H9 (cell line): ENCODE data around the gene HEATR9. TPM values are rescaled to one million over a fixed set of nuclear protein-coding genes. Genes with fewer than 3 reads are reported as not detected.

Experiments
- DNase-seq: peaks from one replicate; pipeline ENCODE4 v3.0.0-alpha.2; 2017
- H2AFZ ChIP-seq: one replicate; pipeline ENCODE4 v1.6.1; 2013; ENCODE audit warnings: mild to moderate bottlenecking, low read length, control low read depth, moderate library complexity
- H2AK5ac ChIP-seq: 2 replicates; pipeline ENCODE4 v1.6.1; 2013; ENCODE audit warnings: low read length, control low read depth, mixed read lengths; ENCODE audit not compliant: insufficient read length
- H2BK120ac ChIP-seq: one replicate; pipeline ENCODE4 v1.6.1; 2013; ENCODE audit warnings: low read depth, mild to moderate bottlenecking, low read length, control low read depth, inconsistent platforms; ENCODE audit not compliant: poor library complexity, severe bottlenecking
- H2BK12ac ChIP-seq: 2 replicates; pipeline ENCODE4 v1.6.1; 2013; ENCODE audit warnings: low read length, control low read depth, mixed read lengths, low read depth; ENCODE audit not compliant: insufficient read length
- H2BK15ac ChIP-seq: 2 replicates; pipeline ENCODE4 v1.6.1; 2013; ENCODE audit warnings: low read depth, low read length, control low read depth
- H2BK20ac ChIP-seq: one replicate; pipeline ENCODE4 v1.6.1; 2013; ENCODE audit warnings: low read depth, mild to moderate bottlenecking, low read length, control low read depth, inconsistent platforms; ENCODE audit not compliant: poor library complexity, severe bottlenecking
- H2BK5ac ChIP-seq: 2 replicates; pipeline ENCODE4 v1.6.1; 2013; ENCODE audit warnings: low read length, control low read depth, mixed read lengths; ENCODE audit not compliant: insufficient read length
- H3K14ac ChIP-seq: 2 replicates; pipeline ENCODE4 v1.6.1; 2013; ENCODE audit warnings: low read length, control low read depth; ENCODE audit not compliant: insufficient read depth
- H3K18ac ChIP-seq: 2 replicates; pipeline ENCODE4 v1.6.1; 2013; ENCODE audit warnings: low read depth, mild to moderate bottlenecking, mixed read lengths, low read length, control low read depth; ENCODE audit not compliant: insufficient read length
- H3K23ac ChIP-seq: 2 replicates; pipeline ENCODE4 v1.6.1; 2013; ENCODE audit warnings: low read length, control low read depth, mixed read lengths, low read depth; ENCODE audit not compliant: insufficient read length
- H3K23me2 ChIP-seq: 2 replicates; pipeline ENCODE4 v1.6.1; 2013; ENCODE audit warnings: low read depth, mild to moderate bottlenecking, mixed read lengths, low read length, control low read depth; ENCODE audit not compliant: insufficient read length, poor library complexity, severe bottlenecking
- H3K27ac ChIP-seq: 2 replicates; pipeline ENCODE4 v1.5.1; 2013; ENCODE audit warnings: low read length, control low read depth, mixed read lengths, low read depth; ENCODE audit not compliant: insufficient read length
- H3K27me3 ChIP-seq: 2 replicates; pipeline ENCODE4 v1.6.1; 2013; ENCODE audit warnings: low read length, control low read depth, inconsistent platforms; ENCODE audit not compliant: insufficient read depth
- H3K4ac ChIP-seq: 2 replicates; pipeline ENCODE4 v1.6.1; 2013; ENCODE audit warnings: low read depth, mild to moderate bottlenecking, control low read depth, inconsistent platforms, low read length, moderate library complexity
- H3K4me1 ChIP-seq: 2 replicates; pipeline ENCODE4 v1.6.1; 2013; ENCODE audit warnings: low read length, control low read depth, inconsistent platforms; ENCODE audit not compliant: insufficient read depth
- H3K4me2 ChIP-seq: 2 replicates; pipeline ENCODE4 v1.6.1; 2013; ENCODE audit warnings: low read length, control low read depth, mixed read lengths; ENCODE audit not compliant: insufficient read length, insufficient read depth
- H3K56ac ChIP-seq: 2 replicates; pipeline ENCODE4 v1.6.1; 2013; ENCODE audit warnings: low read depth, mild to moderate bottlenecking, mixed read lengths, low read length, control low read depth; ENCODE audit not compliant: insufficient read length
- H3K79me1 ChIP-seq: 2 replicates; pipeline ENCODE4 v1.6.1; 2013; ENCODE audit warnings: low read depth, mild to moderate bottlenecking, moderate library complexity, low read length, control low read depth, inconsistent platforms; ENCODE audit not compliant: insufficient read depth, poor library complexity, severe bottlenecking
- H3K79me2 ChIP-seq: 2 replicates; pipeline ENCODE4 v1.6.1; 2013; ENCODE audit warnings: low read length, control low read depth, inconsistent platforms; ENCODE audit not compliant: insufficient read depth
- H3K9ac ChIP-seq: 2 replicates; pipeline ENCODE4 v1.6.1; 2013; ENCODE audit warnings: low read length, control low read depth, mixed read lengths; ENCODE audit not compliant: insufficient read length; ENCODE audit errors: extremely low read depth
- H3K9me3 ChIP-seq: one replicate; pipeline ENCODE4 v1.6.1; 2013; ENCODE audit warnings: low read depth, low read length, inconsistent platforms; ENCODE audit not compliant: control insufficient read depth
- H3T11ph ChIP-seq: one replicate; pipeline ENCODE4 v1.6.1; 2013; ENCODE audit warnings: mild to moderate bottlenecking, low read length, control low read depth, inconsistent platforms
- H4K20me1 ChIP-seq: one replicate; pipeline ENCODE4 v1.6.1; 2013; ENCODE audit not compliant: control insufficient read depth, insufficient read length, insufficient read depth
- H4K5ac ChIP-seq: 2 replicates; pipeline ENCODE4 v1.6.1; 2013; ENCODE audit warnings: low read depth, mild to moderate bottlenecking, mixed read lengths, low read length, control low read depth; ENCODE audit not compliant: insufficient read length
- H4K8ac ChIP-seq: replicated peaks from 2 replicates; pipeline ENCODE4 v1.6.1; 2013; ENCODE audit warnings: low read length, control low read depth, mixed read lengths, low read depth; ENCODE audit not compliant: insufficient read length
- H4K91ac ChIP-seq: 2 replicates; pipeline ENCODE4 v1.6.1; 2013; ENCODE audit warnings: low read depth, mild to moderate bottlenecking, moderate library complexity, mixed read lengths, low read length, control low read depth; ENCODE audit not compliant: insufficient read length
- H3K27ac Mint-ChIP-seq, 3 experiments: 2 replicates in 2 of 3; 3 replicates in 1 of 3; pipeline ENCODE4 v1.8.0; 2020 to 2021; ENCODE audit warnings: mixed read lengths in 3 of 3, mild to moderate bottlenecking in 1 of 3, moderate library complexity in 1 of 3
- H3K27me3 Mint-ChIP-seq: 2 replicates; pipeline ENCODE4 v1.8.0; 2021; ENCODE audit warnings: low read depth, mild to moderate bottlenecking, moderate library complexity, mixed read lengths
- H3K36me3 Mint-ChIP-seq, 3 experiments: 2 replicates in 2 of 3; 3 replicates in 1 of 3; pipeline ENCODE4 v1.8.0; 2020 to 2021; ENCODE audit warnings: low read depth in 3 of 3, mixed read lengths in 3 of 3; ENCODE audit not compliant: insufficient read depth in 1 of 3
- H3K4me1 Mint-ChIP-seq, 2 experiments: 2 replicates each; pipeline ENCODE4 v1.8.0; 2020; ENCODE audit warnings: mixed read lengths in 2 of 2
- H3K4me3 Mint-ChIP-seq, 2 experiments: 2 replicates in 1 of 2; 3 replicates in 1 of 2; pipeline ENCODE4 v1.8.0; 2020 to 2021; ENCODE audit warnings: mild to moderate bottlenecking in 2 of 2, mixed read lengths in 2 of 2, moderate library complexity in 1 of 2
- H3K9me3 Mint-ChIP-seq, 2 experiments: 2 replicates in 1 of 2; 3 replicates in 1 of 2; pipeline ENCODE4 v1.8.0; 2020; ENCODE audit warnings: mild to moderate bottlenecking in 2 of 2, mixed read lengths in 2 of 2, moderate library complexity in 1 of 2
- WGBS: extraction: QIAGEN DNeasy Blood & Tissue Kit; methylation state at CpG from one replicate; pipeline ENCODE4 v1.1.7; 2013; ENCODE audit warnings: missing lambda C conversion rate, low lambda C conversion rate, mixed read lengths; ENCODE audit not compliant: insufficient read length; ENCODE audit errors: extremely low coverage; 5-methylcytosine and 5-hydroxymethylcytosine counted together
- total RNA-seq: library from RNA; stranded (reverse); gene quantifications from 2 replicates; pipeline ENCODE4 v1.2.1, GENCODE V29; 2021
- TF ChIP-seq, protein P1 (sequence below): fragments of 200-600 bp; sonication (generic); conservative IDR thresholded peaks from 3 replicates; pipeline ENCODE4 v1.8.0; 2021; ENCODE audit warnings: antibody characterized with exemption, mild to moderate bottlenecking

HEATR9 gene
- total RNA-seq, 1 experiment from 2014 or later = not detected

DNA sequence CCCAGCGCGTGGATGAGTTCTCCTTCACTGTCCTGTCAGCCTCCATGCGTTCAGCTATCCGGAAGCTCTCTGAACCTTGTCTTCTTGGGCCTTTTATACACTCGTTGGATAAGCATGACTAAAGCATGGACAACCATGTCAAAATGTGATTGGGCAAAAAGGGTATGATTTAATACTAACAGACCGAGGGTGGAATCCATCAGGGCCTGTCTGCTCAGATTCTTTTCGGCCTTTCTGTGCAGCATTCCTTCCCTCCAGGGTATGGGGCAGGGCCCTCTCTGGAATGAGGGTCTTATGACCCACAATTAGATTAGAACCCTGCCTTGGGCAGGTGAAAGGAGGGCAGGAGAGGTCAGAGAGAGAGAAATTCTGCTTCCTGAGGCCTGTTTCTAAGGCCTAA, 25.5 kb upstream of the HEATR9 start:
- Histone ChIP-seq H3K23ac (no peak overlapping the region), H3K9me3 (no peaks in the 10 kb centered on the region), H2AK5ac (no peak overlapping the region), H3K18ac (no peak overlapping the region), H2BK15ac (no peak overlapping the region), H3K9ac (no peak overlapping the region), H3K27me3 (no peaks in the 10 kb centered on the region), H3K4me2 (no peak overlapping the region), H4K20me1 (no peaks in the 10 kb centered on the region), H2BK20ac (no peak overlapping the region), H2BK12ac (no peak overlapping the region), H2AFZ (no peak overlapping the region), H3K56ac (no peak overlapping the region), H3K23me2 (no peaks in the 10 kb centered on the region), H4K8ac (no peak overlapping the region), H4K5ac (no peak overlapping the region), H3K27ac (no peak overlapping the region), H2BK5ac (no peak overlapping the region), H4K91ac (no peak overlapping the region), H3K14ac (no peak overlapping the region), H3K4ac (no peak overlapping the region), H2BK120ac (no peak overlapping the region), H3T11ph (no peak overlapping the region), H3K79me2 (no peaks in the 10 kb centered on the region), H3K79me1 (no peaks in the 10 kb centered on the region), H3K4me1 (peaks cover 2% of the 10 kb centered on the region; the same call in 1 of the 2 replicates)
- WGBS = no CpG with 5 or more reads among the region's 7 CpGs
- DNase-seq = no peak
- Mint-ChIP-seq H3K9me3 (no peaks in the 10 kb centered on the region), H3K27ac (no peak overlapping the region), H3K36me3 (no peaks in the 10 kb centered on the region), H3K27me3 (no peaks in the 10 kb centered on the region; the same call in 1 of the 2 replicates), H3K4me1 (peaks cover 15 to 20% of the 10 kb centered on the region in 2 experiments), H3K4me3 (no peak overlapping the region)
- TF ChIP-seq, protein P1, sequence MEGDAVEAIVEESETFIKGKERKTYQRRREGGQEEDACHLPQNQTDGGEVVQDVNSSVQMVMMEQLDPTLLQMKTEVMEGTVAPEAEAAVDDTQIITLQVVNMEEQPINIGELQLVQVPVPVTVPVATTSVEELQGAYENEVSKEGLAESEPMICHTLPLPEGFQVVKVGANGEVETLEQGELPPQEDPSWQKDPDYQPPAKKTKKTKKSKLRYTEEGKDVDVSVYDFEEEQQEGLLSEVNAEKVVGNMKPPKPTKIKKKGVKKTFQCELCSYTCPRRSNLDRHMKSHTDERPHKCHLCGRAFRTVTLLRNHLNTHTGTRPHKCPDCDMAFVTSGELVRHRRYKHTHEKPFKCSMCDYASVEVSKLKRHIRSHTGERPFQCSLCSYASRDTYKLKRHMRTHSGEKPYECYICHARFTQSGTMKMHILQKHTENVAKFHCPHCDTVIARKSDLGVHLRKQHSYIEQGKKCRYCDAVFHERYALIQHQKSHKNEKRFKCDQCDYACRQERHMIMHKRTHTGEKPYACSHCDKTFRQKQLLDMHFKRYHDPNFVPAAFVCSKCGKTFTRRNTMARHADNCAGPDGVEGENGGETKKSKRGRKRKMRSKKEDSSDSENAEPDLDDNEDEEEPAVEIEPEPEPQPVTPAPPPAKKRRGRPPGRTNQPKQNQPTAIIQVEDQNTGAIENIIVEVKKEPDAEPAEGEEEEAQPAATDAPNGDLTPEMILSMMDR = no peak
